ENCODE data around the gene HOOK2. TPM values are rescaled to one million over a fixed set of nuclear protein-coding genes. Genes with fewer than 3 reads are reported as not detected.

Gene HOOK2
- polyA plus RNA-seq, 1 of the 3 experiments (the other 2 are of a cell fraction): 33.0 TPM

GRCh38 chr19:12770922-12771321 lies 4.4 kb downstream of the HOOK2 start:
- Histone ChIP-seq H3K79me2 (ENCODE audit: insufficient read depth) (no peaks in the 10 kb centered on the region), H3K4me2 (no peak overlapping the region), H4K20me1 (ENCODE audit: insufficient read depth) (no peaks in the 10 kb centered on the region), H3K4me3 (ENCODE audit: low read depth in 2 of 2, low read length in 1 of 2) (no peak overlapping the region), H3K27ac (ENCODE audit: low read depth in 2 of 2, low read length in 1 of 2) (no peak overlapping the region; a peak in 1 of 4 replicates), H3K9ac (no peak overlapping the region), H3K9me3 (no peaks in the 10 kb centered on the region), H3K36me3 (replicated peaks in 1 of 2; ENCODE audit: control insufficient read depth in 1 of 2, insufficient read depth in 2 of 2, low read length in 1 of 2) (no peaks in the 10 kb centered on the region), H2AFZ (ENCODE audit: low read depth) (no peak overlapping the region), H3K9me2 (no peaks in the 10 kb centered on the region), H3K27me3 (ENCODE audit: insufficient read depth) (no peaks in the 10 kb centered on the region), H3F3A (replicated peaks; ENCODE audit: insufficient read depth) (peaks cover 12% of the 10 kb centered on the region), H3K4me1 (ENCODE audit: control insufficient read depth in 1 of 2, insufficient read depth in 2 of 2, low read depth in 1 of 2, low read length in 1 of 2) (peaks cover 6 to 28% of the 10 kb centered on the region in 2 experiments; a peak in 1 of 4 replicates)
- 93% methylated on average over 11 of the region's 13 CpGs for WGBS (ENCODE audit: low lambda C conversion rate)
- TF ChIP-seq USF1 (IDR thresholded peaks at IDR 0.05; ENCODE audit: borderline replicate concordance, low read depth) (no peak), TEAD4 (IDR thresholded peaks at IDR 0.05; ENCODE audit: borderline replicate concordance, insufficient read depth) (no peak), USF2 (IDR thresholded peaks at IDR 0.05; ENCODE audit: borderline replicate concordance, low read depth, low read length) (no peak), MEF2A (IDR thresholded peaks at IDR 0.05; ENCODE audit: borderline replicate concordance, low read depth) (no peak), CTCF (IDR thresholded peaks at IDR 0.05) (no peak), RXRA (IDR thresholded peaks at IDR 0.05; ENCODE audit: borderline replicate concordance, low read depth) (no peak), YY1 (IDR thresholded peaks at IDR 0.05; ENCODE audit: low read depth) (no peak), EZH2phosphoT487 (IDR thresholded peaks at IDR 0.05; ENCODE audit: borderline replicate concordance, low read depth) (no peak)
- ChIA-PET POLR2A (no interaction called here), CTCF (interaction anchor here (0.8 to 17.5 kb wide), 3 partner anchors 12 to 77 kb away, joined by 4 to 321 read pairs (median 75); partner anchors contain the start of genes JUNB, PRDX2 and THSD8)
- no peak for DNase-seq

- Histone ChIP-seq H3K4me2 (no peak overlapping the region), H3F3A (replicated peaks; ENCODE audit: insufficient read depth) (peaks cover 12% of the 10 kb centered on the region), H2AFZ (ENCODE audit: low read depth) (no peak overlapping the region), H3K9ac (no peak overlapping the region), H4K20me1 (ENCODE audit: insufficient read depth) (no peaks in the 10 kb centered on the region), H3K36me3 (replicated peaks in 1 of 2; ENCODE audit: control insufficient read depth in 1 of 2, insufficient read depth in 2 of 2, low read length in 1 of 2) (no peaks in the 10 kb centered on the region), H3K9me3 (no peaks in the 10 kb centered on the region), H3K4me3 (ENCODE audit: low read depth in 2 of 2, low read length in 1 of 2) (no peak overlapping the region), H3K79me2 (ENCODE audit: insufficient read depth) (no peaks in the 10 kb centered on the region), H3K9me2 (no peaks in the 10 kb centered on the region), H3K4me1 (ENCODE audit: control insufficient read depth in 1 of 2, insufficient read depth in 2 of 2, low read depth in 1 of 2, low read length in 1 of 2) (peaks cover 6 to 23% of the 10 kb centered on the region in 2 experiments; a peak in 1 of 4 replicates), H3K27me3 (ENCODE audit: insufficient read depth) (no peaks in the 10 kb centered on the region), H3K27ac (ENCODE audit: low read depth in 2 of 2, low read length in 1 of 2) (no peak overlapping the region)
- ChIA-PET CTCF (interaction anchor here (1.3 to 17.5 kb wide), 4 partner anchors 10 to 74 kb away, joined by 4 to 321 read pairs (median 40); partner anchors contain the start of genes FBXW9, JUNB, PRDX2 and THSD8), POLR2A (interaction anchor here (0.8 kb wide), 1 partner anchor 22 kb away, joined by 3 read pairs; no protein-coding TSS in a partner anchor)
- WGBS (ENCODE audit: low lambda C conversion rate): 94% methylated on average over 27 of the region's 37 CpGs
- DNase-seq: no peak
- TF ChIP-seq RAD21 (IDR thresholded peaks at IDR 0.05; ENCODE audit: low read length) (no peak), CTCF (IDR thresholded peaks at IDR 0.05) (no peak), NRF1 (IDR thresholded peaks at IDR 0.05; ENCODE audit: low read depth, low read length) (no peak), GATA2 (CRISPR knock-in tag; IDR thresholded peaks at IDR 0.05) (no peak), EZH2phosphoT487 (IDR thresholded peaks at IDR 0.05; ENCODE audit: borderline replicate concordance, low read depth) (no peak), PBX3 (IDR thresholded peaks at IDR 0.05) (no peak), EP300 (IDR thresholded peaks at IDR 0.05; ENCODE audit: borderline replicate concordance in 1 of 2, low read depth in 1 of 2, low read length in 1 of 2) (no peak), RXRA (IDR thresholded peaks at IDR 0.05; ENCODE audit: borderline replicate concordance, low read depth) (no peak), POLR2AphosphoS5 (IDR thresholded peaks at IDR 0.05; ENCODE audit: low read depth, low read length) (no peak), SMC3 (IDR thresholded peaks at IDR 0.05; ENCODE audit: low read depth, low read length) (no peak), YY1 (IDR thresholded peaks at IDR 0.05; ENCODE audit: low read depth) (no peak), RFX5 (IDR thresholded peaks at IDR 0.05; ENCODE audit: low read length) (no peak), FOXJ3 (CRISPR knock-in tag; IDR thresholded peaks at IDR 0.05) (no peak)
Observed at GRCh38 chr19:12769689-12770088, 5.7 kb downstream of the HOOK2 start.

Measured in SK-N-SH (cell line).